ENCODE results near the gene NKD1. TPM values are rescaled to one million over a fixed set of nuclear protein-coding genes. Genes with fewer than 3 reads are reported as not detected.

Gene NKD1
- total and polyA plus RNA-seq, 2 donors (not counting 1 experiment from before 2014, with no cell fraction given): 0.16 to 1.9 TPM

DNA sequence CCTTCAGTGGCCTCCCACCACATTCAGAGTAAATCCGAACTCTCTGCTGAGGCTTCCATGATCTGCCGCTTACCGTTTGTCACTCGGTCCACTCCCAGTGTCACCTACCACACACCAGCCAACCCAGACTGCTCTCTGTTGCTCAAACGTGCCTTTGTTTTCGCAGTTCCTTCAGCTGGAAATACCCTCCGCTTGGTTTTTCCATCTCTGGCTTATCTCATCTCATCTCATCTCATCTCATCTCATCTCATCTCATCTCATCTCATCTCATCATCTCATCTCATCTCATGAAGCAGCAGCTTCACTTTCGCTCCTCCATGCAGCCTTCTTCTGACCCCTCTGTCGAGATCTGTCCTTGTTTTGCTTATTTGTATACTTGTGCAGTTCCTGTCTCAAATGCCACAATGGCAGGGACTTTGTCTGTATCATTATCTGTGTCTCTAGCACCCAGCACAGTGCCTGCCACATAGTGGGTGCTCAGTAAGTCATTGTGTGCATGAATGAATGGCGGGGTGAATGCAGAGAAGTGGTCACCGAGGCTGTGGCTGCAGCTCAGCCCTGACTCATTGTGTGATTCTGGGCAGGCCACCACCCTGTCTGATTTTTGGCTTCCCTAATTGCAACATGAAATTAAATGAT lies 136.7 kb downstream of the NKD1 start:
- Mint-ChIP-seq H3K27me3 (no peaks in the 10 kb centered on the region), H3K27ac (peak overlapping the region; percentile 86), H3K4me1 (peaks cover 61% of the 10 kb centered on the region), H3K4me3 (peak overlapping the region; percentile 86), H3K9me3 (ENCODE audit: insufficient read depth) (no peaks in the 10 kb centered on the region)
- peak overlapping the region; percentile 83 to 96 for H3K27ac ChIP-seq (ENCODE audit: low read length in 2 of 2)
- H2AFZ ChIP-seq (ENCODE audit: insufficient read depth, low read depth, low read length, poor library complexity, severe bottlenecking): peak overlapping the region; percentile 38
- DNase-seq (no peak), ATAC-seq (ENCODE audit: low read depth) (no peak)
- 60% methylated on average over 10 of the region's 11 CpGs for WGBS (ENCODE audit: insufficient coverage)
- peak overlapping the region; percentile 44 for H3K9ac ChIP-seq (ENCODE audit: low read length)
- POLR2A ChIA-PET: interaction anchor here (0.5 to 1.5 kb wide), 2 partner anchors 13 to 38 kb away, joined by 3 to 5 read pairs; no protein-coding TSS in a partner anchor
- H3K27me3 ChIP-seq (replicated peaks in 1 of 4; ENCODE audit: control extremely low read depth in 1 of 4, control insufficient read depth in 3 of 4, insufficient read depth in 4 of 4, low read length in 3 of 4): no peaks in the 10 kb centered on the region
- intact Hi-C loops (cut with micrococcal nuclease): loop anchor here (2.0 to 5.0 kb wide), 4 partner anchors 14 to 618 kb away; partner anchors contain the start of genes HEATR3 and NKD1
- peak overlapping the region in 1 of 5 experiments; percentile 12 for H3K4me3 ChIP-seq (ENCODE audit: control extremely low read depth in 1 of 5, extremely low read depth in 1 of 5, insufficient read depth in 1 of 5, low read depth in 2 of 5, low read length in 4 of 5)
- no peaks in the 10 kb centered on the region for H4K20me1 ChIP-seq (ENCODE audit: control insufficient read depth, insufficient read depth, low read length, poor library complexity, severe bottlenecking)
- CTCF ChIA-PET: interaction anchor here (0.9 to 2.7 kb wide), 8 partner anchors 11 to 121 kb away, joined by 3 to 26 read pairs (median 4); partner anchors contain the start of gene CYLD
- peaks cover 27% of the 10 kb centered on the region for H3K79me2 ChIP-seq (ENCODE audit: control insufficient read depth, insufficient read depth, low read length)
- H3K4me2 ChIP-seq (replicated peaks; ENCODE audit: low read depth, low read length, poor library complexity, severe bottlenecking): peak overlapping the region; percentile 69
- H3K9me3 ChIP-seq (ENCODE audit: control extremely low read depth in 1 of 3, control insufficient read depth in 2 of 3, insufficient read depth in 1 of 3, low read length in 2 of 3): no peaks in the 10 kb centered on the region
- no peaks in the 10 kb centered on the region for H3K36me3 ChIP-seq (replicated peaks in 1 of 2; ENCODE audit: control extremely low read depth in 1 of 2, control insufficient read depth in 1 of 2, extremely low read depth in 1 of 2, insufficient read depth in 2 of 2, low read length in 1 of 2)
- peaks cover 58 to 62% of the 10 kb centered on the region in 2 donors for H3K4me1 ChIP-seq (ENCODE audit: control insufficient read depth in 2 of 2, insufficient read depth in 2 of 2, low read length in 2 of 2)
- TF ChIP-seq CTCF (IDR thresholded peaks at IDR 0.05): no peak
- no peak for TF ChIP-seq EZH2 (IDR thresholded peaks at IDR 0.05; ENCODE audit: borderline replicate concordance, insufficient read depth, low read depth, low read length, poor library complexity, severe bottlenecking)
